Measurements from ENCODE around the gene MUC5AC. TPM values are rescaled to one million over a fixed set of nuclear protein-coding genes. Genes with fewer than 3 reads are reported as not detected.
"Not testable (repeated sequence)": the region's sequence is repeated elsewhere in the genome, so short reads cannot be mapped to it uniquely, and the experiment has no call there.

The MUC5AC gene
- total and polyA plus RNA-seq, 7 experiments from 2014 or later, result not detected

- H3K27me3 ChIP-seq (ENCODE audit: control insufficient read depth in 2 of 2, insufficient read depth in 2 of 2, low read length in 2 of 2); H3K9me3 ChIP-seq (ENCODE audit: control insufficient read depth in 2 of 3, low read length in 3 of 3); H3K4me3 Mint-ChIP-seq; POLR2A ChIA-PET; H3K4me3 ChIP-seq (ENCODE audit: low read length); CTCF ChIA-PET; H3K4me1 Mint-ChIP-seq; H3K27ac ChIP-seq (ENCODE audit: low read depth, low read length); H3K27ac Mint-ChIP-seq; H3K4me1 ChIP-seq (ENCODE audit: control insufficient read depth in 2 of 2, insufficient read depth in 2 of 2, low read length in 2 of 2); H3K36me3 Mint-ChIP-seq; H3K27me3 Mint-ChIP-seq; H3K36me3 ChIP-seq (ENCODE audit: control insufficient read depth in 2 of 3, insufficient read depth in 3 of 3, low read length in 3 of 3); intact Hi-C loops (cut with micrococcal nuclease); ATAC-seq; DNase-seq: not testable (repeated sequence)
- H3K9me3 Mint-ChIP-seq, result peaks cover 0 to 15% (median 0%) of the 10 kb centered on the region in 11 donors
These were observed 85.8 kb downstream of the MUC5AC start for GRCh38 chr11:1243521-1243920.

DNA sequence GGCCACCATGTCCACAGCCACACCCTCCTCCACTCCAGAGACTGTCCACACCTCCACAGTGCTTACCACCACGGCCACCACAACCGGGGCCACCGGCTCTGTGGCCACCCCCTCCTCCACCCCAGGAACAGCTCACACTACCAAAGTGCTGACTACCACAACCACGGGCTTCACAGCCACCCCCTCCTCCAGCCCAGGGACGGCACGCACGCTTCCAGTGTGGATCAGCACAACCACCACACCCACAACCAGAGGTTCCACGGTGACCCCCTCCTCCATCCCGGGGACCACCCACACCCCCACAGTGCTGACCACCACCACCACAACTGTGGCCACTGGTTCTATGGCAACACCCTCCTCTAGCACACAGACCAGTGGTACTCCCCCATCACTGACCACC is 86.8 kb downstream of the MUC5AC start:
- H3K4me3 Mint-ChIP-seq; CTCF ChIA-PET; H3K36me3 ChIP-seq (ENCODE audit: control insufficient read depth in 2 of 3, insufficient read depth in 3 of 3, low read length in 3 of 3); H3K4me1 ChIP-seq (ENCODE audit: control insufficient read depth in 2 of 2, insufficient read depth in 2 of 2, low read length in 2 of 2); H3K27ac ChIP-seq (ENCODE audit: low read depth, low read length); H3K36me3 Mint-ChIP-seq; intact Hi-C loops (cut with micrococcal nuclease); H3K4me3 ChIP-seq (ENCODE audit: low read length); ATAC-seq; H3K9me3 ChIP-seq (ENCODE audit: control insufficient read depth in 2 of 3, low read length in 3 of 3); H3K27ac Mint-ChIP-seq; H3K27me3 ChIP-seq (ENCODE audit: control insufficient read depth in 2 of 2, insufficient read depth in 2 of 2, low read length in 2 of 2); POLR2A ChIA-PET; H3K4me1 Mint-ChIP-seq; H3K27me3 Mint-ChIP-seq; DNase-seq: not testable (repeated sequence)
- H3K9me3 Mint-ChIP-seq, result peaks cover 0 to 17% (median 0%) of the 10 kb centered on the region in 11 donors

GRCh38 chr11:1245717-1246116 is 88.0 kb downstream of the MUC5AC start:
- H3K27me3 ChIP-seq (ENCODE audit: control insufficient read depth in 2 of 2, insufficient read depth in 2 of 2, low read length in 2 of 2); H3K27ac ChIP-seq (ENCODE audit: low read depth, low read length); H3K27me3 Mint-ChIP-seq; H3K4me3 ChIP-seq (ENCODE audit: low read length); H3K4me1 ChIP-seq (ENCODE audit: control insufficient read depth in 2 of 2, insufficient read depth in 2 of 2, low read length in 2 of 2); POLR2A ChIA-PET; H3K9me3 ChIP-seq (ENCODE audit: control insufficient read depth in 2 of 3, low read length in 3 of 3); H3K4me3 Mint-ChIP-seq; H3K4me1 Mint-ChIP-seq; CTCF ChIA-PET; H3K36me3 ChIP-seq (ENCODE audit: control insufficient read depth in 2 of 3, insufficient read depth in 3 of 3, low read length in 3 of 3); intact Hi-C loops (cut with micrococcal nuclease); H3K27ac Mint-ChIP-seq; H3K36me3 Mint-ChIP-seq; ATAC-seq; DNase-seq: not testable (repeated sequence)
- H3K9me3 Mint-ChIP-seq, result peaks cover 0 to 19% (median 0%) of the 10 kb centered on the region in 11 donors

DNA sequence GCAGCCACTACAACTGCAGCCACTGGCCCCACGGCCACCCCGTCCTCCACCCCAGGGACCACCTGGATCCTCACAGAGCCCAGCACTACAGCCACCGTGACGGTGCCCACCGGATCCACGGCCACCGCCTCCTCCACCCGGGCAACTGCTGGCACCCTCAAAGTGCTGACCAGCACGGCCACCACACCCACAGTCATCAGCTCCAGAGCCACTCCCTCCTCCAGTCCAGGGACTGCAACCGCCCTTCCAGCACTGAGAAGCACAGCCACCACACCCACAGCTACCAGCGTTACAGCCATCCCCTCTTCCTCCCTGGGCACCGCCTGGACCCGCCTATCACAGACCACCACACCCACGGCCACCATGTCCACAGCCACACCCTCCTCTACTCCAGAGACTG is 88.5 kb downstream of the MUC5AC start:
- H3K27ac ChIP-seq (ENCODE audit: low read depth, low read length); POLR2A ChIA-PET; H3K9me3 ChIP-seq (ENCODE audit: control insufficient read depth in 2 of 3, low read length in 3 of 3); H3K36me3 ChIP-seq (ENCODE audit: control insufficient read depth in 2 of 3, insufficient read depth in 3 of 3, low read length in 3 of 3); ATAC-seq; H3K27me3 ChIP-seq (ENCODE audit: control insufficient read depth in 2 of 2, insufficient read depth in 2 of 2, low read length in 2 of 2); H3K36me3 Mint-ChIP-seq; H3K27me3 Mint-ChIP-seq; H3K4me1 Mint-ChIP-seq; DNase-seq; H3K4me3 ChIP-seq (ENCODE audit: low read length); H3K27ac Mint-ChIP-seq; H3K4me3 Mint-ChIP-seq; CTCF ChIA-PET; H3K4me1 ChIP-seq (ENCODE audit: control insufficient read depth in 2 of 2, insufficient read depth in 2 of 2, low read length in 2 of 2); intact Hi-C loops (cut with micrococcal nuclease): not testable (repeated sequence)
- peaks cover 0 to 25% (median 0%) of the 10 kb centered on the region in 11 donors for H3K9me3 Mint-ChIP-seq

GRCh38 chr11:1247026-1247425 is 89.3 kb downstream of the MUC5AC start:
- H3K4me1 ChIP-seq (ENCODE audit: control insufficient read depth in 2 of 2, insufficient read depth in 2 of 2, low read length in 2 of 2); H3K27ac Mint-ChIP-seq; H3K27ac ChIP-seq (ENCODE audit: low read depth, low read length); H3K27me3 ChIP-seq (ENCODE audit: control insufficient read depth in 2 of 2, insufficient read depth in 2 of 2, low read length in 2 of 2); ATAC-seq; H3K36me3 Mint-ChIP-seq; POLR2A ChIA-PET; intact Hi-C loops (cut with micrococcal nuclease); H3K4me3 ChIP-seq (ENCODE audit: low read length); H3K4me1 Mint-ChIP-seq; H3K9me3 ChIP-seq (ENCODE audit: control insufficient read depth in 2 of 3, low read length in 3 of 3); H3K27me3 Mint-ChIP-seq; CTCF ChIA-PET; DNase-seq; H3K4me3 Mint-ChIP-seq; H3K36me3 ChIP-seq (ENCODE audit: control insufficient read depth in 2 of 3, insufficient read depth in 3 of 3, low read length in 3 of 3): not testable (repeated sequence)
- H3K9me3 Mint-ChIP-seq, result peaks cover 0 to 28% (median 0%) of the 10 kb centered on the region in 11 donors

DNA sequence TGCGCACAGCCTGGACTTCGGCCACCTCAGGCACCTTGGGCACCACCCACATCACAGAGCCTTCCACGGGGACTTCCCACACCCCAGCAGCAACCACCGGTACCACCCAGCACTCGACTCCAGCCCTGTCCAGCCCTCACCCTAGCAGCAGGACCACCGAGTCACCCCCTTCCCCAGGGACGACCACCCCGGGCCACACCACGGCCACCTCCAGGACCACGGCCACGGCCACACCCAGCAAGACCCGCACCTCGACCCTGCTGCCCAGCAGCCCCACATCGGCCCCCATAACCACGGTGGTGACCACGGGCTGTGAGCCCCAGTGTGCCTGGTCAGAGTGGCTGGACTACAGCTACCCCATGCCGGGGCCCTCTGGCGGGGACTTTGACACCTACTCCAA is 91.2 kb downstream of the MUC5AC start:
- POLR2A ChIA-PET; DNase-seq; H3K4me3 ChIP-seq (ENCODE audit: low read length); H3K27me3 Mint-ChIP-seq; ATAC-seq; H3K27ac Mint-ChIP-seq; H3K4me1 Mint-ChIP-seq; H3K4me1 ChIP-seq (ENCODE audit: control insufficient read depth in 2 of 2, insufficient read depth in 2 of 2, low read length in 2 of 2); H3K36me3 ChIP-seq (ENCODE audit: control insufficient read depth in 2 of 3, insufficient read depth in 3 of 3, low read length in 3 of 3); H3K9me3 ChIP-seq (ENCODE audit: control insufficient read depth in 2 of 3, low read length in 3 of 3); H3K27me3 ChIP-seq (ENCODE audit: control insufficient read depth in 2 of 2, insufficient read depth in 2 of 2, low read length in 2 of 2); CTCF ChIA-PET; H3K36me3 Mint-ChIP-seq; H3K27ac ChIP-seq (ENCODE audit: low read depth, low read length); intact Hi-C loops (cut with micrococcal nuclease); H3K4me3 Mint-ChIP-seq: not testable (repeated sequence)
- H3K9me3 Mint-ChIP-seq, result peaks cover 0 to 26% (median 0%) of the 10 kb centered on the region in 11 donors

- H3K4me3 ChIP-seq (ENCODE audit: low read length); H3K4me3 Mint-ChIP-seq; H3K27me3 Mint-ChIP-seq; H3K27me3 ChIP-seq (ENCODE audit: control insufficient read depth in 2 of 2, insufficient read depth in 2 of 2, low read length in 2 of 2); intact Hi-C loops (cut with micrococcal nuclease); H3K36me3 ChIP-seq (ENCODE audit: control insufficient read depth in 2 of 3, insufficient read depth in 3 of 3, low read length in 3 of 3); H3K27ac ChIP-seq (ENCODE audit: low read depth, low read length); H3K9me3 ChIP-seq (ENCODE audit: control insufficient read depth in 2 of 3, low read length in 3 of 3); POLR2A ChIA-PET; CTCF ChIA-PET; H3K4me1 ChIP-seq (ENCODE audit: control insufficient read depth in 2 of 2, insufficient read depth in 2 of 2, low read length in 2 of 2); H3K36me3 Mint-ChIP-seq; H3K4me1 Mint-ChIP-seq; H3K27ac Mint-ChIP-seq; ATAC-seq; DNase-seq: not testable (repeated sequence)
- peaks cover 0 to 26% (median 0%) of the 10 kb centered on the region in 11 donors for H3K9me3 Mint-ChIP-seq
These were observed 92.7 kb downstream of the MUC5AC start for GRCh38 chr11:1250411-1250810.

Data from naive thymus-derived CD4-positive, alpha-beta T cell (primary cell).